ENCODE results near the gene PKNOX2. TPM values are rescaled to one million over a fixed set of nuclear protein-coding genes. Genes with fewer than 3 reads are reported as not detected.

PKNOX2 gene
- total and polyA plus RNA-seq, 2 of the 8 experiments (the other 6 are each of a cell fraction or from before 2014, with no cell fraction given), result 2.0 TPM

DNA sequence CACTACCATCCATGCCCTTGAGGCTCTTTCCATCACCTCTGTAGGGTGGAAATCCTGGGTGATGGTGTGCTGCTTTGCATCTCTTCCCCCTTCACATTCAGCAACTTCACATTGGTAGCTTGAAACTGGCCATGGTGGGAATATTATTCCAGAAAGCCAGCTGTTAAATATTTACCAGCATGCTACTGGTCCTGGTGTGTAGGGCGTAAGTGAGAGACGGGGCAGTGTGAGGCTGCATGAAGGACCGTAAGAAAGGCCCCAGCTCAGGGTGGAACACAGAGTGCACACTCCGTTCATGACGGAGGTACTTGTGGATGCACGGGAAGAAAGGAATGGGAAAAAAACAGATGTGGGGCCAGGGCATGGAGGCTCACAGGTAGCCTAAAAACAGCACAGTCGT is 121.3 kb downstream of the PKNOX2 start (continued):
- TF ChIP-seq, protein P1, sequence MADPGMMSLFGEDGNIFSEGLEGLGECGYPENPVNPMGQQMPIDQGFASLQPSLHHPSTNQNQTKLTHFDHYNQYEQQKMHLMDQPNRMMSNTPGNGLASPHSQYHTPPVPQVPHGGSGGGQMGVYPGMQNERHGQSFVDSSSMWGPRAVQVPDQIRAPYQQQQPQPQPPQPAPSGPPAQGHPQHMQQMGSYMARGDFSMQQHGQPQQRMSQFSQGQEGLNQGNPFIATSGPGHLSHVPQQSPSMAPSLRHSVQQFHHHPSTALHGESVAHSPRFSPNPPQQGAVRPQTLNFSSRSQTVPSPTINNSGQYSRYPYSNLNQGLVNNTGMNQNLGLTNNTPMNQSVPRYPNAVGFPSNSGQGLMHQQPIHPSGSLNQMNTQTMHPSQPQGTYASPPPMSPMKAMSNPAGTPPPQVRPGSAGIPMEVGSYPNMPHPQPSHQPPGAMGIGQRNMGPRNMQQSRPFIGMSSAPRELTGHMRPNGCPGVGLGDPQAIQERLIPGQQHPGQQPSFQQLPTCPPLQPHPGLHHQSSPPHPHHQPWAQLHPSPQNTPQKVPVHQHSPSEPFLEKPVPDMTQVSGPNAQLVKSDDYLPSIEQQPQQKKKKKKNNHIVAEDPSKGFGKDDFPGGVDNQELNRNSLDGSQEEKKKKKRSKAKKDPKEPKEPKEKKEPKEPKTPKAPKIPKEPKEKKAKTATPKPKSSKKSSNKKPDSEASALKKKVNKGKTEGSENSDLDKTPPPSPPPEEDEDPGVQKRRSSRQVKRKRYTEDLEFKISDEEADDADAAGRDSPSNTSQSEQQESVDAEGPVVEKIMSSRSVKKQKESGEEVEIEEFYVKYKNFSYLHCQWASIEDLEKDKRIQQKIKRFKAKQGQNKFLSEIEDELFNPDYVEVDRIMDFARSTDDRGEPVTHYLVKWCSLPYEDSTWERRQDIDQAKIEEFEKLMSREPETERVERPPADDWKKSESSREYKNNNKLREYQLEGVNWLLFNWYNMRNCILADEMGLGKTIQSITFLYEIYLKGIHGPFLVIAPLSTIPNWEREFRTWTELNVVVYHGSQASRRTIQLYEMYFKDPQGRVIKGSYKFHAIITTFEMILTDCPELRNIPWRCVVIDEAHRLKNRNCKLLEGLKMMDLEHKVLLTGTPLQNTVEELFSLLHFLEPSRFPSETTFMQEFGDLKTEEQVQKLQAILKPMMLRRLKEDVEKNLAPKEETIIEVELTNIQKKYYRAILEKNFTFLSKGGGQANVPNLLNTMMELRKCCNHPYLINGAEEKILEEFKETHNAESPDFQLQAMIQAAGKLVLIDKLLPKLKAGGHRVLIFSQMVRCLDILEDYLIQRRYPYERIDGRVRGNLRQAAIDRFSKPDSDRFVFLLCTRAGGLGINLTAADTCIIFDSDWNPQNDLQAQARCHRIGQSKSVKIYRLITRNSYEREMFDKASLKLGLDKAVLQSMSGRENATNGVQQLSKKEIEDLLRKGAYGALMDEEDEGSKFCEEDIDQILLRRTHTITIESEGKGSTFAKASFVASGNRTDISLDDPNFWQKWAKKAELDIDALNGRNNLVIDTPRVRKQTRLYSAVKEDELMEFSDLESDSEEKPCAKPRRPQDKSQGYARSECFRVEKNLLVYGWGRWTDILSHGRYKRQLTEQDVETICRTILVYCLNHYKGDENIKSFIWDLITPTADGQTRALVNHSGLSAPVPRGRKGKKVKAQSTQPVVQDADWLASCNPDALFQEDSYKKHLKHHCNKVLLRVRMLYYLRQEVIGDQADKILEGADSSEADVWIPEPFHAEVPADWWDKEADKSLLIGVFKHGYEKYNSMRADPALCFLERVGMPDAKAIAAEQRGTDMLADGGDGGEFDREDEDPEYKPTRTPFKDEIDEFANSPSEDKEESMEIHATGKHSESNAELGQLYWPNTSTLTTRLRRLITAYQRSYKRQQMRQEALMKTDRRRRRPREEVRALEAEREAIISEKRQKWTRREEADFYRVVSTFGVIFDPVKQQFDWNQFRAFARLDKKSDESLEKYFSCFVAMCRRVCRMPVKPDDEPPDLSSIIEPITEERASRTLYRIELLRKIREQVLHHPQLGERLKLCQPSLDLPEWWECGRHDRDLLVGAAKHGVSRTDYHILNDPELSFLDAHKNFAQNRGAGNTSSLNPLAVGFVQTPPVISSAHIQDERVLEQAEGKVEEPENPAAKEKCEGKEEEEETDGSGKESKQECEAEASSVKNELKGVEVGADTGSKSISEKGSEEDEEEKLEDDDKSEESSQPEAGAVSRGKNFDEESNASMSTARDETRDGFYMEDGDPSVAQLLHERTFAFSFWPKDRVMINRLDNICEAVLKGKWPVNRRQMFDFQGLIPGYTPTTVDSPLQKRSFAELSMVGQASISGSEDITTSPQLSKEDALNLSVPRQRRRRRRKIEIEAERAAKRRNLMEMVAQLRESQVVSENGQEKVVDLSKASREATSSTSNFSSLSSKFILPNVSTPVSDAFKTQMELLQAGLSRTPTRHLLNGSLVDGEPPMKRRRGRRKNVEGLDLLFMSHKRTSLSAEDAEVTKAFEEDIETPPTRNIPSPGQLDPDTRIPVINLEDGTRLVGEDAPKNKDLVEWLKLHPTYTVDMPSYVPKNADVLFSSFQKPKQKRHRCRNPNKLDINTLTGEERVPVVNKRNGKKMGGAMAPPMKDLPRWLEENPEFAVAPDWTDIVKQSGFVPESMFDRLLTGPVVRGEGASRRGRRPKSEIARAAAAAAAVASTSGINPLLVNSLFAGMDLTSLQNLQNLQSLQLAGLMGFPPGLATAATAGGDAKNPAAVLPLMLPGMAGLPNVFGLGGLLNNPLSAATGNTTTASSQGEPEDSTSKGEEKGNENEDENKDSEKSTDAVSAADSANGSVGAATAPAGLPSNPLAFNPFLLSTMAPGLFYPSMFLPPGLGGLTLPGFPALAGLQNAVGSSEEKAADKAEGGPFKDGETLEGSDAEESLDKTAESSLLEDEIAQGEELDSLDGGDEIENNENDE (IDR thresholded peaks at IDR 0.05; ENCODE audit: insufficient replicate concordance, low read length), result no peak
- TF ChIP-seq SP1 (IDR thresholded peaks at IDR 0.05; ENCODE audit: low read depth, low read length) (no peak), SIN3A (conservative IDR thresholded peaks at IDR 0.05 in 1 of 2, IDR thresholded peaks at IDR 0.05 in 1 of 2; ENCODE audit: low read depth in 1 of 2, low read length in 2 of 2) (no peak), JUN (IDR thresholded peaks at IDR 0.05; ENCODE audit: low read depth, low read length) (no peak)

Data from H1 (cell line).